Measurements from ENCODE around the gene IFT81.
"Not testable (repeated sequence)": the region's sequence is repeated elsewhere in the genome, so short reads cannot be mapped to it uniquely, and the experiment has no call there.

Gene IFT81

GRCh38 chr12:110124269-110124995 is at the start of gene IFT81:
TSS of gene IFT81 (plus strand) at chr12:110124357. CDS start at chr12:110127381, 3,024 bp downstream.
- peak; percentile 95 for DNase-seq

GRCh38 chr12:110075880-110076279 is 48.3 kb upstream of the IFT81 start:
- DNase-seq: no peak

- no peak for DNase-seq
These were observed 46.4 kb upstream of the IFT81 start for GRCh38 chr12:110077800-110078199.

- DNase-seq: no peak
These were observed 44.4 kb upstream of the IFT81 start for GRCh38 chr12:110079477-110080400.

- DNase-seq: no peak
These were observed 43.7 kb upstream of the IFT81 start for GRCh38 chr12:110080410-110080809.

GRCh38 chr12:110084314-110085015 is 39.7 kb upstream of the IFT81 start:
- DNase-seq: no peak

GRCh38 chr12:110088216-110088615 is 35.9 kb upstream of the IFT81 start:
- DNase-seq: not testable (repeated sequence)

- DNase-seq: no peak
These were observed 35.2 kb upstream of the IFT81 start for GRCh38 chr12:110088936-110089335.

- no peak for DNase-seq
These were observed 33.7 kb upstream of the IFT81 start for GRCh38 chr12:110090266-110091135.

GRCh38 chr12:110091136-110091711 is 32.9 kb upstream of the IFT81 start:
- DNase-seq: no peak

GRCh38 chr12:110093631-110094311 is 30.4 kb upstream of the IFT81 start:
- DNase-seq: no peak

GRCh38 chr12:110100315-110100970 is 23.7 kb upstream of the IFT81 start:
- peak; percentile 33 for DNase-seq

- peak; percentile 79 for DNase-seq
These were observed 21.9 kb upstream of the IFT81 start for GRCh38 chr12:110102255-110102654.

- no peak for DNase-seq
These were observed 19.7 kb upstream of the IFT81 start for GRCh38 chr12:110104188-110105094.

- DNase-seq: no peak
These were observed 19.0 kb upstream of the IFT81 start for GRCh38 chr12:110105159-110105558.

GRCh38 chr12:110105986-110106385 is 18.2 kb upstream of the IFT81 start:
- no peak for DNase-seq

- no peak for DNase-seq
These were observed 16.5 kb upstream of the IFT81 start for GRCh38 chr12:110107369-110108281.

- DNase-seq: no peak
These were observed 15.7 kb upstream of the IFT81 start for GRCh38 chr12:110108309-110109036.

Measured in COR-L47 (cell line).